Measurements from ENCODE around the gene PPP6R1. TPM values are rescaled to one million over a fixed set of nuclear protein-coding genes. Genes with fewer than 3 reads are reported as not detected.

The PPP6R1 gene
- total RNA-seq (2021; ENCODE audit: unreplicated experiment) (96.7 TPM), Bru-seq, nascent RNA (percentile 73 among the genes with signal in this experiment), BruChase-seq, experiment 1, labeled RNA remaining after a 6-hour chase (percentile 89 among the genes with signal in this experiment), BruChase-seq, experiment 2, labeled RNA remaining after a 2-hour chase (percentile 80 among the genes with signal in this experiment)
- polyA plus RNA-seq (2012), result 67.9 and 75.2 TPM in 2 replicates
- long read RNA-seq, transcript PPP6R1-204 (7 exons, 2,389 nt), result minor isoform, 13 of 204 reads
- long read RNA-seq, transcript PPP6R1-201 (24 exons, 3,961 nt), result major isoform, 98 of 204 reads
- long read RNA-seq, partial matches to known transcripts, result 57 of 204 reads
- long read RNA-seq, other reads (novel, unspliced or antisense), result 34 of 204 reads

GRCh38 chr19:55258828-55259539 lies at the start of gene PPP6R1:
Gene PPP6R1, minus strand, starts transcription at chr19:55259017. Its CDS starts 11,914 bp downstream, at chr19:55247103.
- DNase-seq (ENCODE audit: low read depth, low spot score), result peak; percentile 99
- H3K9me3 ChIP-seq (ENCODE audit: control insufficient read depth in 1 of 2, insufficient read depth in 1 of 2, low read depth in 1 of 2, low read length in 2 of 2), result no peaks in the 10 kb centered on the region
- peaks cover 48% of the 10 kb centered on the region for H3K79me2 ChIP-seq (ENCODE audit: insufficient read depth, low read length)
- CTCF ChIA-PET, result interaction anchor here (0.7 to 1.9 kb wide), 5 partner anchors 13 to 245 kb away, joined by 3 to 8 read pairs (median 3); partner anchors contain the start of gene DNAAF3
- peak; percentile 88 for ATAC-seq
- POLR2A ChIA-PET, result interaction anchor here (0.5 to 2.5 kb wide), 13 partner anchors 10 to 789 kb away, joined by 3 to 45 read pairs (median 5); partner anchors contain the start of genes HSPBP1, KMT5C, PTPRH and TMEM238
- peak within 1 kb of the TSS; percentile 96 for H3K9ac ChIP-seq (ENCODE audit: low read length)
- peak within 1 kb of the TSS; percentile 89 to 96 for H3K4me3 ChIP-seq (replicated peaks in 1 of 2; ENCODE audit: low read depth in 1 of 2, low read length in 2 of 2)
- no peaks in the 10 kb centered on the region for H4K20me1 ChIP-seq (ENCODE audit: insufficient read depth)
- H3K4me2 ChIP-seq (ENCODE audit: low read length), result peak within 1 kb of the TSS; percentile 98
- peak within 1 kb of the TSS; percentile 79 for H3K27ac ChIP-seq (ENCODE audit: low read depth, low read length)
- peaks cover 20 to 41% of the 10 kb centered on the region in 2 experiments for H3K4me1 ChIP-seq (ENCODE audit: control insufficient read depth in 1 of 2, insufficient read depth in 2 of 2, low read length in 2 of 2)
- RAD21 ChIA-PET (ENCODE audit: low non-redundant PET in 1 of 2, low total read pairs in 2 of 2, uncharacterized antibody in 2 of 2, unreplicated experiment in 2 of 2), result interaction anchor here in 1 of 2 experiments (1.1 to 1.4 kb wide), 3 partner anchors 43 to 159 kb away, joined by 3 to 8 read pairs (median 4); partner anchors contain the start of gene TMEM238
- BruUV-seq (replicated peaks), result no TSS peak
- intact Hi-C loops (cut with micrococcal nuclease), result loop anchor here (1.0 to 5.0 kb wide), 3 partner anchors 43 to 92 kb away; partner anchors contain the start of gene DNAAF3
- no peaks in the 10 kb centered on the region for H3K27me3 ChIP-seq (ENCODE audit: insufficient read depth, low read length)
- no peaks in the 10 kb centered on the region for H3K9me2 ChIP-seq (ENCODE audit: insufficient read depth)
- H2AFZ ChIP-seq (ENCODE audit: low read depth, low read length, poor library complexity, severe bottlenecking), result no peak within 1 kb of the TSS
- peaks cover 0 to 13% of the 10 kb centered on the region in 2 experiments; a peak in 3 of 4 replicates for H3K36me3 ChIP-seq (ENCODE audit: control insufficient read depth in 1 of 2, insufficient read depth in 2 of 2, low read length in 2 of 2)
- TF ChIP-seq ZFX (IDR thresholded peaks at IDR 0.05) (peak; percentile 89; the same call in 1 of the 2 replicates), MAX (IDR thresholded peaks at IDR 0.05) (peak; percentile 88), RAD21 (IDR thresholded peaks at IDR 0.05; ENCODE audit: low read depth) (no peak; the same call in 1 of the 2 replicates), EZH2phosphoT487 (IDR thresholded peaks at IDR 0.05; ENCODE audit: borderline replicate concordance) (no peak), FOSL1 (IDR thresholded peaks at IDR 0.05; ENCODE audit: low read depth) (peak; percentile 49; the same call in 1 of the 2 replicates), POLR2A (IDR thresholded peaks at IDR 0.05; ENCODE audit: borderline replicate concordance, extremely low read depth, insufficient read depth, insufficient read length) (peak; percentile 82), SP1 (IDR thresholded peaks at IDR 0.05; ENCODE audit: low read depth) (peak; percentile 100), TCF7L2 (IDR thresholded peaks at IDR 0.05; ENCODE audit: borderline replicate concordance, extremely low read depth, insufficient read depth, insufficient read length) (peak; percentile 72), YY1 (IDR thresholded peaks at IDR 0.05; ENCODE audit: extremely low read depth, insufficient replicate concordance, low read depth, low read length) (peak; percentile 75), REST (IDR thresholded peaks at IDR 0.05; ENCODE audit: low read depth) (no peak), CBX3 (IDR thresholded peaks at IDR 0.05; ENCODE audit: low read depth) (peak; percentile 97), EGR1 (IDR thresholded peaks at IDR 0.05; ENCODE audit: low read depth) (peak; percentile 86), ATF3 (IDR thresholded peaks at IDR 0.05) (no peak; the same call in 1 of the 2 replicates), EZH2 (IDR thresholded peaks at IDR 0.05) (no peak), JUND (IDR thresholded peaks at IDR 0.05) (peak; percentile 98), POLR2AphosphoS5 (IDR thresholded peaks at IDR 0.05; ENCODE audit: low read depth, low read length) (peak; percentile 94), SRF (IDR thresholded peaks at IDR 0.05; ENCODE audit: low read depth) (peak; percentile 64; the same call in 1 of the 2 replicates), SIN3A (IDR thresholded peaks at IDR 0.05; ENCODE audit: low read depth) (peak; percentile 98), CEBPB (IDR thresholded peaks at IDR 0.05; ENCODE audit: low read depth) (peak; percentile 80; the same call in 1 of the 2 replicates), ZBTB33 (IDR thresholded peaks at IDR 0.05; ENCODE audit: extremely low read depth, insufficient replicate concordance, low read length) (peak; percentile 78)
